Renal pelvis (tissue), 4 donors: Measurements from ENCODE around the gene TBC1D1. TPM values are rescaled to one million over a fixed set of nuclear protein-coding genes. Genes with fewer than 3 reads are reported as not detected.
"Not testable (repeated sequence)": the region's sequence is repeated elsewhere in the genome, so short reads cannot be mapped to it uniquely, and the experiment has no call there.

Experiments
- DNase-seq: peaks from one replicate; pipeline ENCODE4 v3.0.0-alpha.2; 2013
- polyA plus RNA-seq, 3 donors: library from polyadenylated mRNA; unstranded; fragments of 120-200 nt; gene quantifications; one replicate each; pipeline ENCODE4 v1.2.1, GENCODE V29; 2013; ENCODE audit not compliant: insufficient read length in 3 of 3

TBC1D1 gene
- polyA plus RNA-seq, 3 donors: 188 to 205 (median 189) TPM

GRCh38 chr4:37918653-37919052 lies 27.8 kb downstream of the TBC1D1 start:
- no peak for DNase-seq

GRCh38 chr4:37922328-37922727 lies 31.4 kb downstream of the TBC1D1 start:
- DNase-seq: no peak

GRCh38 chr4:37923089-37923488 lies 32.2 kb downstream of the TBC1D1 start:
- DNase-seq: not testable (repeated sequence)

- DNase-seq: no peak
Observed at GRCh38 chr4:37924946-37925345, 34.1 kb downstream of the TBC1D1 start.

- DNase-seq: no peak
Observed at GRCh38 chr4:37927434-37927833, 36.5 kb downstream of the TBC1D1 start.

GRCh38 chr4:37928426-37929416 lies 37.8 kb downstream of the TBC1D1 start:
- DNase-seq: no peak

- no peak for DNase-seq
Observed at GRCh38 chr4:37934096-37934495, 43.2 kb downstream of the TBC1D1 start.

GRCh38 chr4:37934609-37935008 lies 43.7 kb downstream of the TBC1D1 start:
- DNase-seq: no peak

- DNase-seq: no peak
Observed at GRCh38 chr4:37935026-37935425, 44.1 kb downstream of the TBC1D1 start.

GRCh38 chr4:37936889-37937498 lies 46.1 kb downstream of the TBC1D1 start:
- no peak for DNase-seq

- DNase-seq: no peak
Observed at GRCh38 chr4:37938208-37938607, 47.3 kb downstream of the TBC1D1 start.

- no peak for DNase-seq
Observed at GRCh38 chr4:37946503-37947179, 55.8 kb downstream of the TBC1D1 start.

- DNase-seq: no peak
Observed at GRCh38 chr4:37948542-37948941, 57.7 kb downstream of the TBC1D1 start.

GRCh38 chr4:37949636-37950426 lies 58.9 kb downstream of the TBC1D1 start:
- DNase-seq: no peak

GRCh38 chr4:37951461-37952352 lies 60.8 kb downstream of the TBC1D1 start:
- DNase-seq: no peak

- no peak for DNase-seq
Observed at GRCh38 chr4:37953156-37953555, 62.3 kb downstream of the TBC1D1 start.

GRCh38 chr4:37953620-37954293 lies 62.9 kb downstream of the TBC1D1 start:
- no peak for DNase-seq

- no peak for DNase-seq
Observed at GRCh38 chr4:37956941-37957340, 66.1 kb downstream of the TBC1D1 start.

- DNase-seq: no peak
Observed at GRCh38 chr4:37958932-37959331, 68.0 kb downstream of the TBC1D1 start.

- no peak for DNase-seq
Observed at GRCh38 chr4:37960098-37960497, 69.2 kb downstream of the TBC1D1 start, which contains the start of gene PTTG2. Gene PTTG2, plus strand, starts transcription at chr4:37960398. Its CDS starts 37 bp downstream, at chr4:37960435.
